HEK293T (cell line): ENCODE data around the gene GAP43.

Source experiments
- CTCF ChIA-PET: fragments of 350-600 bp; formaldehyde crosslinking; extraction: SDS; loops from one replicate; lab custom pipeline; 2021; ENCODE audit warnings: antibody characterized with exemption, inconsistent platforms; lab: Yijun Ruan, JAX
- POLR2A ChIA-PET: fragments of 350-600 bp; formaldehyde crosslinking; extraction: SDS; loops from one replicate; lab custom pipeline; 2020; ENCODE audit warnings: antibody characterized with exemption, inconsistent platforms; lab: Yijun Ruan, JAX
- DNase-seq: peaks from one replicate; pipeline ENCODE4 v3.0.0; 2012; ENCODE audit warnings: mixed read lengths; ENCODE audit errors: extremely low spot score
- ARNT ChIP-seq: fragments of 450-650 bp; IDR thresholded peaks from 2 replicates; pipeline ENCODE4 v1.6.1; 2017; ENCODE audit warnings: mild to moderate bottlenecking
- BHLHE40 ChIP-seq: fragments of 450-650 bp; IDR thresholded peaks from 2 replicates; pipeline ENCODE4 v1.6.1; 2016; ENCODE audit warnings: mild to moderate bottlenecking, moderate library complexity, borderline replicate concordance
- CTBP1 ChIP-seq: fragments of 450-650 bp; IDR thresholded peaks from 2 replicates; pipeline ENCODE4 v1.6.1; 2016; ENCODE audit warnings: borderline replicate concordance
- ELF4 ChIP-seq: fragments of 450-650 bp; IDR thresholded peaks from 2 replicates; pipeline ENCODE4 v1.6.1; 2017; ENCODE audit warnings: antibody characterized with exemption
- FOXA1 ChIP-seq: fragments of 450-650 bp; IDR thresholded peaks from 2 replicates; pipeline ENCODE4 v1.6.1; 2016; ENCODE audit warnings: mild to moderate bottlenecking
- FOXK2 ChIP-seq: fragments of 450-650 bp; IDR thresholded peaks from 2 replicates; pipeline ENCODE4 v1.6.1; 2016; ENCODE audit warnings: mild to moderate bottlenecking
- FOXM1 ChIP-seq: fragments of 450-650 bp; IDR thresholded peaks from 2 replicates; pipeline ENCODE4 v1.6.1; 2017; ENCODE audit warnings: mild to moderate bottlenecking, borderline replicate concordance
- HDGF ChIP-seq: fragments of 450-650 bp; IDR thresholded peaks from 2 replicates; pipeline ENCODE4 v1.6.1; 2017; ENCODE audit warnings: antibody characterized with exemption, borderline replicate concordance
- L3MBTL2 ChIP-seq: fragments of 450-650 bp; conservative IDR thresholded peaks from 2 replicates; pipeline ENCODE4 v1.6.1; 2016; ENCODE audit warnings: mild to moderate bottlenecking
- LEF1 ChIP-seq: fragments of 450-650 bp; IDR thresholded peaks from 2 replicates; pipeline ENCODE4 v1.6.1; 2017; ENCODE audit warnings: mild to moderate bottlenecking, borderline replicate concordance
- NFRKB ChIP-seq: fragments of 450-650 bp; IDR thresholded peaks from 2 replicates; pipeline ENCODE4 v1.6.1; 2016; ENCODE audit warnings: mild to moderate bottlenecking, moderate library complexity
- SP1 ChIP-seq: fragments of 450-650 bp; IDR thresholded peaks from 2 replicates; pipeline ENCODE4 v1.6.1; 2017
- SUZ12 ChIP-seq: fragments of 450-650 bp; IDR thresholded peaks from 2 replicates; pipeline ENCODE4 v1.6.1; 2016; ENCODE audit warnings: mild to moderate bottlenecking
- TARDBP ChIP-seq: fragments of 450-650 bp; IDR thresholded peaks from 2 replicates; pipeline ENCODE4 v1.6.1; 2016
- ZNF384 ChIP-seq: fragments of 450-650 bp; IDR thresholded peaks from 2 replicates; pipeline ENCODE4 v1.6.1; 2016
- TF ChIP-seq, protein P1 (sequence below): fragments of 450-650 bp; IDR thresholded peaks from 2 replicates; pipeline ENCODE4 v1.6.1; 2016

The GAP43 gene

DNA sequence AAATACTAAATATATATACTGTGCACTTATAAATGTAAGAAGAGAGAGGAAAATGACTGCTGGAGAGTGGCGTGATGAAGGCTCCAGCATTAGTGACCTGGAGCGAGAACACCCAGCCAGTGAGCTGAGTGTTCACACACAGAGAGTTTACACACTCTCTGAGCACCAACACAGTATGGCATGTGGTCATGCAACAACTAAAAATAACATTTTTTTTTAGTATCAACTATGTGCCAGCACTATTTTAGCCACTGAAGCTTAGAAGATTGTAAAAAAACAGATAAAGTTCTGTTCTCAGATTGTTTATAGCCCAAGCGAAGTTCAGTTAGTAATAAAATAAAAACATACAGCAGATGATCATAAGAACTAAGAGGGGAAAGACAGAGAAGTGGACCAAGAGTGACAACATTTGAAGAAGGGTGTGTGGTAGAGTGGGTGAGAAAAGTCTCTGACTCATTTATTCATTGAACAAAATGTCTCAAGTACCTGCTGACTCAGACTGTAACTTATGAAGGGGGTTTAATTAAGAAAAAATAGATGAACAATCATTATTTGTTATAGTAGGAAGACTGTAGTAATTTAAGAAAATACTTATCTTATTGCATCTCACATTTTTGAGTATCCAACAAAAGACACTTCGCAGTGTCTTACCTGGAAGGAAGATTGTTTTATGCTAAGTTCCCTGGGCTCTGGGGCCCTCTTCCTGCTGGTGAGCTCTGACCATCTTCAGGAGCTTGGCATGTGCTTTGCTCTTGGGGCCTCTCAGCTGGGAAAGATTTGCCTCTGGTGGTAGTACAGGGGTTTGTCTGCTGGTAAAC is 43.8 kb downstream of the GAP43 start:
- no peak for DNase-seq
- TF ChIP-seq FOXK2 (no peak), ZNF384 (no peak), L3MBTL2 (no peak), HDGF (no peak), NFRKB (no peak), SUZ12 (no peak)
- TF ChIP-seq, protein P1, sequence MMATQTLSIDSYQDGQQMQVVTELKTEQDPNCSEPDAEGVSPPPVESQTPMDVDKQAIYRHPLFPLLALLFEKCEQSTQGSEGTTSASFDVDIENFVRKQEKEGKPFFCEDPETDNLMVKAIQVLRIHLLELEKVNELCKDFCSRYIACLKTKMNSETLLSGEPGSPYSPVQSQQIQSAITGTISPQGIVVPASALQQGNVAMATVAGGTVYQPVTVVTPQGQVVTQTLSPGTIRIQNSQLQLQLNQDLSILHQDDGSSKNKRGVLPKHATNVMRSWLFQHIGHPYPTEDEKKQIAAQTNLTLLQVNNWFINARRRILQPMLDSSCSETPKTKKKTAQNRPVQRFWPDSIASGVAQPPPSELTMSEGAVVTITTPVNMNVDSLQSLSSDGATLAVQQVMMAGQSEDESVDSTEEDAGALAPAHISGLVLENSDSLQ: no peak
- POLR2A ChIA-PET: no interaction called here
- CTCF ChIA-PET: interaction anchor here (0.6 to 0.7 kb wide), 2 partner anchors 154 to 445 kb away, joined by 3 to 4 read pairs; no protein-coding TSS in a partner anchor

DNA sequence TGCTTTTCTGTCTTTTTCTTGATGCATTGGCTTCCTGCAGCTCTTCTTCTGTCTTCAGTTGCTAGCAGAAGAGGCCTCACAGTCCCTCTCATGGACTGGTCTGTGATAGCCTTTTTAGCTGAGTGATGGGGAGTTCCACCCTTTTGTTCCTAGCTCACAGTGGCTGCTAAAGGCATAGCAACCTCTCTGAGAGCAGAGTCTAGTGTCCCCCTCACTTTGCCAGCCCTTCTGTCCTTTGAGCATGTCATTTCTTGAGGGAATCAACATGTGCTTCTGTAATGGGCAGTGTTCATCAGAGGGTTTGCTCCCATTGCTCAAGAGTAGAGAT is 44.4 kb downstream of the GAP43 start:
- TF ChIP-seq SUZ12: no peak
- TF ChIP-seq FOXA1: no peak
- TF ChIP-seq NFRKB: no peak
- ChIA-PET CTCF (no interaction called here), POLR2A (no interaction called here)
- no peak for DNase-seq

DNA sequence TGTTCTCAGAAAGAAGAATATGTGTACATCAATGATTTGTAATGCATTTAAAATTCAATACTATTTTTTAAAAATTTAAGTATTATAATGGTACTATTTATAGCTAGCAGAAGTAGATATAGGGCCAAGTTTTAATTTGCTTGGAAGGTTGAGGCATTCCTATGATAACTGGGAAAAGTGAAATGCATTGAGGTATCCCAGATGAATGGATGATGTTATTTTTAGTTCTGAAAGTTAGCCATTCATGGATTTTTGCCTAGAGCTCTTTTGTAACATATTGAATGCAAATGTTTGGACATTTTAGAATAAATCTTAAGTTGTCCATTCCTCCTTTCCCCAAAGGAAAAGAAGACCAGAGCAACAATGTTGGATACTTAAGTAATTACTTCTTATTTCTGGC is 47.6 kb downstream of the GAP43 start:
- DNase-seq: no peak
- no peak for TF ChIP-seq BHLHE40
- TF ChIP-seq, protein P1: no peak
- TF ChIP-seq SP1: no peak
- TF ChIP-seq HDGF: no peak
- TF ChIP-seq FOXM1: no peak
- TF ChIP-seq TARDBP: no peak
- CTCF ChIA-PET: no interaction called here
- POLR2A ChIA-PET: no interaction called here

DNA sequence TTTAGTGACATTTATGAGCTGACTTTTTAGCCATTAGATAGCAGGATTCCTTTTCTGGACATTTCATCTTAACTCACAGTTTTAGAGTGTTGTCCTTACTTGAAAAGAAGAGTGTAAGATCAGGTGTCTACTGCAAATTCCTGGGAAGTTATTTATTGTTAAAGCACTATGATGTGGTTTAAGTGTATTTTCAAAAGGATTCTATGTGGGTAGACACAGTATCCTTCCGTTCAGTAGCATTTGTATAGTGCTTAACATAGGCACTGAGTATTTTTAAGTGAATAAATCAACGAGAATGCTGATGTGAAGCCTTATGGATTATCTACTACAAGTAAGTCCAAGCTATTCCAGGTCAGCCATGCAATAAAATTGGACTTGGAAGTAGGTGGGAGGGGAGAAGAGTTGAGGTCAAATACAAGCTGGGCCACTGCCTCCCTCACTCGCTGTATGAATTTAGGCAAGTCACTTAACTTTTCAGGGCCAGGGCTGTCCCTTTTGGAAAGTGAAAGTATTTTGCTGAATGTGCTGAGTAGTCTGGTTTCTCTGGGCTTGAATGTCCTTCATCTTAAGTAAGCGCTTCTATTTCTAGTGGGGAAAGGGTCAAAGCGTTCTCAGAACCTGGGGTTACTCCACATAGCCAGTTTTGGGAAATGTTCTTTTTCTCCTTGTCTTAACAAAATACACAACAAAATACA is 48.6 kb downstream of the GAP43 start:
- TF ChIP-seq, protein P1: no peak
- TF ChIP-seq TARDBP (no peak), NFRKB (no peak), HDGF (no peak)
- ChIA-PET POLR2A (no interaction called here), CTCF (no interaction called here)
- DNase-seq: no peak

DNA sequence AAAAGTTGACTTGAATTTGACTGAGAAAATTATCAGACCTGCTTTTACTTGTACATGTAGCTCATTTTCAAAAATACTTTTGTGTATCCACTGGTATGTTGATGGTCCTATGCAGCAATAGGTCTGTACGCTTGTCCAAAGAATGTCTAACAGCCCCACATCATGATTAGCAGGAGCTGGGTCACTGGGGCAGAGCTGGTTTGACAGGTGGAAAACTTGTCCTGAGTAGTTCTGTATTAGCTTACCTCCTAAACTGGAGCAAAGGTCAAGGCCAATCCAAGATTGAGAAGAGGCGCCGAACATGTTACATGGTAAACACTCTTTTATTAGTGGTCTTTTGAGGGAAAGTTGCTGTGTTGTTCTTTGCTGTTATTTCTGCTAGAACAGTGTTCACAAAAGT is 50.6 kb downstream of the GAP43 start:
- CTCF ChIA-PET: no interaction called here
- POLR2A ChIA-PET: no interaction called here
- no peak for DNase-seq

DNA sequence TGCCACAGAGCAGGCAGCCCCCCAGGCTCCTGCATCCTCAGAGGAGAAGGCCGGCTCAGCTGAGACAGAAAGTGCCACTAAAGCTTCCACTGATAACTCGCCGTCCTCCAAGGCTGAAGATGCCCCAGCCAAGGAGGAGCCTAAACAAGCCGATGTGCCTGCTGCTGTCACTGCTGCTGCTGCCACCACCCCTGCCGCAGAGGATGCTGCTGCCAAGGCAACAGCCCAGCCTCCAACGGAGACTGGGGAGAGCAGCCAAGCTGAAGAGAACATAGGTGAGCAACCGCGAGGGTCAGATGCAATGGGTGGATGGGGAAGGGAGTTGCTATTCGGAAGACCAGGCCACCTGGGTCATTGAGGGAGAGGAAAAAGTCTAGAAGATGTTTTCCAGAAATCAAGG is 53.0 kb downstream of the GAP43 start:
- TF ChIP-seq NFRKB (no peak), TARDBP (no peak), ARNT (no peak), BHLHE40 (no peak), LEF1 (no peak), CTBP1 (no peak), HDGF (no peak), ELF4 (no peak), SUZ12 (no peak), SP1 (no peak), FOXM1 (no peak), FOXA1 (no peak), ZNF384 (no peak)
- CTCF ChIA-PET: no interaction called here
- POLR2A ChIA-PET: no interaction called here
- no peak for DNase-seq

More for the DNA sequence above, 50.6 kb downstream of the GAP43 start:
- TF ChIP-seq SP1 (no peak), SUZ12 (no peak), LEF1 (no peak), ELF4 (no peak), FOXA1 (no peak), FOXM1 (no peak), L3MBTL2 (no peak), ZNF384 (no peak), HDGF (no peak)
- TF ChIP-seq, protein P1: no peak
